IPS-11a (cell line): ENCODE results near the gene DERL2.

Source experiments
- H3K4me3 ChIP-seq: one replicate; pipeline ENCODE4 v1.5.1; 2013; ENCODE audit warnings: low read depth, low read length, control low read depth

Gene DERL2

DNA sequence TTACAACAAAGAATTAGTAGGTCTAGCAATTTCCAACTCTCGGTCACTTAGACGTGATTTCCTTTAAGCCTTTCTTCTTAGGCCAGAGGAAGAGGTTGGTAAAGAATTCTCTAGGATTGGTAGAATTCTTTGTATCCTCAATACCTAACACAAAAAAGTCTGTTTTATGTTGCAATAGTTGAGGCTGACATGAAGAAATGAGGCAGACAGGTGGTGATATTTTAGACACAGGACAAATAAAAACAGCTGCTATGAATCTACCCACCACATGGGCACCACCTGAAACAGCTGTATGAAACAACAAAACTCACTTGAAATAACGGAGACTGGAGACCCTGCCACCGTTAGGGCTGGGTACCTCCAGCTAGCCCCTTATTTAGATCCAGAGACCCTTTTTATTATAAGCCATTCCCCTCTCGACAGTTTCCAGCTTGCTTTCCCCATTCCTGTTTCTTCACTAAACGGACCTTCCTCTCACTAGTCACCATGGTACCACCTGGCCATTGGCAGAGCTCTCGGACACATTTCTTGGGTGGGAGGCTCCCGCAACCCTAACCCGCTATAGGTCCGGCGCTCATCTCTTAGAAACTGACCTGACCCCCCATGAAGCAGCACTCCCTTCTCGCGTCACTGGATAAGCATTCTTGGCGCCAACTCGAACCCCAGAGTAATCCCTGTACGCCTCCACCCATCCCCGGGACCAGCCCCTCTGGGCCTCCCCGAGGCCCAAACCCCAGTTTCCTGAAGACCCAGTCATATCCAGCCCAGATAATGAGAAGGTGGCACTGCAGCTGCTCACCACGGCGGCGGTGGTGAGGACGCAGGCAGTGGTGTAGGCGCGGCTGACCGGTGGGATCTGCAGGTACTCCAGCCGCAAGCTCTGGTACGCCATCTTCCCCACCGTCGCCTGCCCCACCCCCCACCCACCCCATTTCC lies at the start of gene DERL2:
TSS of gene DERL2 (minus strand) at position 909 of the 936 bp plus-strand sequence. CDS start at position 892, 17 bp downstream.
- H3K4me3 ChIP-seq: peak within 1 kb of the TSS; percentile 94

- no peak overlapping the region for H3K4me3 ChIP-seq
Observed at GRCh38 chr17:5535436-5535835, 49.5 kb upstream of the DERL2 start.

DNA sequence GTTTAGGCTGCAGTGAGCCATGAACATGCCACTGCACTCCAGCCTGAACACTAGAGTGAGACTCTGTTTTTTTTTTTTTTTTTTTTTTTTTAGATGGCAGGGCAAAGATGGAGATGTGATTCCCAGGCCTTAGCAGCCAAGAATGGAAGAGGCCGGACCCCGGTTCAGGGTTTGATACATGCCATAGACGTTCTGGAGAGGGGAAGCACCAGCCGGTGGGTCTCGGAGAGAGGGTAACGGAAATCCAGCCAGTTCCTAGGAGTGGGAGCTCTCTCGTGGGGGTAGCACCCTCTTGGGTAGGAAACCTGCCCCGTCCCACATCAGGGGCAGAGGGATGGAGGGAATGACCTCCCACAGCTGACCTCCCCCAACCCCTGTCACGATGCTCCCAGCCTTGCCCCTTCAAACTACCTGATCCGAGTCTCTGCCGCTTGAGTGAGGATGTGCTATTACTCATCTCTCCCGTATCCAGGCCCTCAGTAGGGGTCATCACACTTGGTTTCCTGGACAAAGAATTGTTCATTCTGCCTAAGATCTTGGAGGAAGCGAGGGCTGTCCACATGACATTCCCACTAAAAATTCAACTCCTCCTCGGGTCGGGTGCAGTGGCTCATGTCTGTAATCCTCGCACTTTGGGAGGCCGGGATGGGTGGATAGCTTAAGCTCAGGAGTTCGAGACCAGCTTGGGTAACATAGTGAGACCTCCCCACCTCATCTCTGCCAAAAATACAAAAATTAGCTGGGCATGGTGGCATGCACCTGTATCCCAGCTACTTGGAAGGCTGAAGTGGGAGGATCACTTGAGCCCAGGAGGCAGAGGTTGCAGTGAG lies 47.7 kb upstream of the DERL2 start:
- H3K4me3 ChIP-seq: no peak overlapping the region

DNA sequence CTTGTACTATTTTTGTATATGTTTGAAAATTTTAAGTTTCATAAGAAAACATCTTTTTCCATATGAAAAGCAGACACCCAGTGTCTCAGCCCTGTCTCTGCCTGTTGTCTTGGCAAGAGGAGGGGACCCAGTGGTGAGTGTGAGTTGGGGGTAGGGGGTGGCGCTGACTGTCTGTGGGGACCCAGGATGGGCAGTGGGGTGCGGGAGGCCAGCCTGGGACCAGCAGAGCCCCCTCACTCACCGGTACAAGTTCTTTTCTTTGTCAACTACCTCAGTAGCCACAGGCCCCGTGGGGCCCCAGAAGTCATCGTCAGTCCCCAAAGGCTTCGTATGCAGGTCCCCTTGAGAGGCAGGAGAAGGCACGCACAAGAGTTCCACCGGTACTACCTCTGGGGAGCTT lies 46.6 kb upstream of the DERL2 start:
- H3K4me3 ChIP-seq: no peak overlapping the region

GRCh38 chr17:5531085-5531418 lies 45.1 kb upstream of the DERL2 start:
- no peak overlapping the region for H3K4me3 ChIP-seq

- H3K4me3 ChIP-seq: no peak overlapping the region
Observed at GRCh38 chr17:5530265-5531084, 44.5 kb upstream of the DERL2 start.

DNA sequence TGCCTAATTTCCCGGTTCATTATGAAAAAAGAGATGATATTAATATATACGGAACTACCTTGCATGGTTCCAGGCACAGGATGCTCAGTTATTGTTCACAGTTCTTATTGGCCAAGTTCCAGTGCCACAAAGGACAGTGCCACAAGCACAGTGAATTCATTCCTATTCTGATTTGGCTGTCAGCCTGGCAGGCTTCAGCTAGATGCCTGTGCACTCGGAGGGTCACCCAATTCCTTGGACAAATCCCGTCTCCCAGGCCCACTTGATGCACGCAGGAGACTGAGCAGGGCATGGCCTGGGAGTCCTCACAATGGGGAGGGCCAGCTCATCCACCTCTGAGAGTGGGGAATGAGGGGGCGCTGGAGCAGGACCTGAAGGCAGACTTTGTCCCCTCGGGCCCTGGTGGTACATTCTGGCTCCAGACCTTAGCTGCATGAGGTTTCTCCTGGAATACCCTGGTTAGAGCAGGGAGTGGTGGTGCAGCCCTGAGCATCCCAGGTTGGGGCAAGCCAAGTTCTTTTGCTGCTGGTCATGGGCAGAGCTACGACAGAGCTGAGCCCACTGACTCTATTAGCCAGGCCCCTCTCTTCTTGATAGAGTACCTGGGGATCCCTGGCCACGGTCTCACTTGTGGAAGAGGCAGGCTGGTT lies 41.7 kb upstream of the DERL2 start:
- H3K4me3 ChIP-seq: no peak overlapping the region

DNA sequence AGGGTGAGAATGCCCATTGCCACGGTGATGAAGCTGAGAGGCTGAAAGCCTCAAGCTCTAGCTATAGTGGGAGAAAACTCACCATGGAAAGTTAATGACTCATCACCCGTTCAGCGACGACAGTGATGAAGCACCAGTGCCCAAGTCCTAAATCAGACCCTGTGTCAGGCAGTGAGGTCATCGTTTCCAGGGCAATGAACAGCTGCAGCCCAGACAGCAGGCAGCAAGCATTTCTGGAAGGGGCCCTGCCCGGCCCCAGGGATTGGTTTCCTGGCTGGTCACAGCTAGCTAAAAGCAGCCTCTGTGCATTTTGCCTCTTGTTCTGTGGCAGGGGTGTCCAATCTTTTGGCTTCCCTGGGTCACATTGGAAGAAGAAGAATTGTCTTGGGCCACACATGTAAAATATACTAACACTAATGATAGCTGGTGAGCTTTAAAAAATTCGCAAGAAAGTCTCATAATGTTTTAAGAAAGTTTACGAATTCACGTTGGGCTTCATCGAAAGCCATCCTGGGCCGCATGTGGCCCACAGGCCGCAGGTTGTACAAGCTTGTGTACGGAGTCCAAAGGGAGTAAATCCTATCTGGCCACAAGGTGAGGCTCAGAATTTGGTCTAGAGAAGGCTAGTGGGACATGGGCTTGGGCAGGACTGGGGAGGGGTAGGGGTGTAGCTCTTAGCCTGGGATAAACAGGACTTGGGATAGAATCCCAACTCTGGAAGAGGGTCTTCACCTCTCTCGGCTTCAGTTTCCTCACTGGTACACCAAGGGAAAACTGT lies 41.0 kb upstream of the DERL2 start:
- H3K4me3 ChIP-seq: no peak overlapping the region

DNA sequence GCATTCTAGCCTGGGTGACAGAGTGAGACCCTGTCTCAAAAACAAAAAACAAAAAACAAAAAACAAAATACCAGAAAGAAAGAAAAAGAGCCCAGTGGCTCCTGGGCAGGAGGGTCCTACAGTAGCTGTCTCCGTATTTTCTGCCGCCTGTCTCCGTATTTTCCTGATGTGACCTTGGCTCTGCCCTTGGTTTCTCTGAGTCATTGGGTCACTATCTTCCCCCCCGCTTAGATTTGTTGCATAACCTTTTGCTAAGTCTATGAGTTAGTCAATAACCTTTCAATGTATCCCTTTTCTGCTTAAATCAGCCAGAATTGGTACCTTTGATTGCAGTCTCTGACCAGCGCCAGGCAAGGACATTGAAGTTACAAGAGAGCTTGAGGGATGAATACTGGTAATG lies 37.3 kb upstream of the DERL2 start:
- H3K4me3 ChIP-seq: no peak overlapping the region

DNA sequence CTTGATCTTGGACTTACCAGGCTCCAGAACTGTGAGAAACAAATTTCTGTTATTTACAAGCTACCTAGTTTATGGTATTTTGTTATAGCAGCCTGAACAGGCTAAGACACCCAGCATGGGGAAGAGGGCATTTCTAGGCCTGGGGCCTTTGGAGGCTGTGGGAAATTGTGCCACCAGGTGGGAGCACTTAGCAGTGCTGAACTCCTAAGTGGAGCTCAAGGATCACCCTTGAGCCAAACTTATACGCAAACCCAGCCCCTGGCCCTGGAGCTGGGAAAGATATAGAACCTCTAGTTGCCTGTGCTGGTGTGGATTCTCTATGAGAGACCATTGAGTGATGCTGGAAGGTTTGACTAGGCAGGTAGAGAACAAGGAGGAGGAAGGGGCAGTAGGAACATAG lies 36.5 kb upstream of the DERL2 start:
- no peak overlapping the region for H3K4me3 ChIP-seq

GRCh38 chr17:5516060-5516792 lies 30.2 kb upstream of the DERL2 start:
- H3K4me3 ChIP-seq: no peak overlapping the region

DNA sequence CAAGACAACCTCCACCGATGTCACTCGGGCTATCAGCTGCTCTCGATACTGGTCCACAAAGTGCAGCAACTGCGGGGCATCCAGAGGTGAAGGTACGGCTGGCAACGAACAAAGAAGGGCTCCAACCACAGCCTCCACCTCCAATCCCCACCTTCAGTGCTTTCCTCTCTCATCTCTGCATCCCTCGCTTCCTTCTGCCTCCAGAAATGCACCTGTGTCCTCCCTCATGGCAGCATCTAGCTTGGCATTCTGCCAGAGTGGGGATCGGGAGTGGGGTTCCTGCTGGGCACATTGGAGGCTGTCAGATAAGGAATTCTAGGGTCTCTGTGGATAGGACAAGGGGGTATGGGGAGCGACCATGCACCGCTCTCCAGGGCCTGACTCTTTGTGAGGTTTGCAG lies 29.0 kb upstream of the DERL2 start:
- no peak overlapping the region for H3K4me3 ChIP-seq

- H3K4me3 ChIP-seq: no peak overlapping the region
Observed at GRCh38 chr17:5513628-5514027, 27.6 kb upstream of the DERL2 start.

DNA sequence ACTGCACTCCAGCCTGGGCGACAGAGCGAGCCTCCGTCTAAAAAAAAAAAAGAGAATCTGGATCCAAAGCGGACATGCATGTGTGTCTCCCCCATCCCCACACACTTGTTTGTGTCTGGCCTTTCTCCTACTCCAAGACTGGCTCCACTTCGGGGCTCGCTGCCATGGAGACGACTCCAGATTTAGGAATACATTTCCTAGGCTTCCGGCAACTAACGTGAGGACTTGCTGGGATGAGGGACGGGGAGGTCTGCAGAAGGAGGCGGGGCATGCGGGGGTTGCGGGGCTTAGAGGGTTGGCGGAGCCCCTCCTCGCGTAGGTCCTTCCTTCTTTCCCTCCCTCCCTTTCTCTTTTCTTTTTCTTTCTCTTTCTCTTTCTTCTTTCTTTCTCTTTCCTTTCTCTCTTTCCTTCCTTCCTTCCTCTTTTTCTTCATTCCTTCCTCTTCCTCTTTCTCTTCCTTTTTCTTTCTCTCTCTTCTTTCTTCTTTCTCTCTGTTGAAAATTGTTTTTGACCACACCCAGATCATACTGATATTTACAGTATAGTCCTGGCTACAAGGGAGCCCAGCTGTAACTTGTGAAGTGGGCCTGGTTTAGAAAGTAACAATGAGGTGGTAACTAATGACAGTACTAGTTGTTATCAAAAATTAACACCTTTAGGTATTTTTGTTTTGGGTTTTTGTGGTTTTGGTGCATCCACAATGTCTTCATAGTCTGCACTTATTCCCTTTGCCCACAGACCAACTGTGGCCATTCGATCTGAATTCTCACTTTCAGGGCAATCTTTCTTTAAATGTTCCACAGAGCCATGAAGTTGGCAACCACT lies 25.6 kb upstream of the DERL2 start:
- H3K4me3 ChIP-seq: no peak overlapping the region

GRCh38 chr17:5510771-5511170 lies 24.8 kb upstream of the DERL2 start:
- H3K4me3 ChIP-seq: no peak overlapping the region

GRCh38 chr17:5509482-5509881 lies 23.5 kb upstream of the DERL2 start:
- H3K4me3 ChIP-seq: no peak overlapping the region

- no peak overlapping the region for H3K4me3 ChIP-seq
Observed at GRCh38 chr17:5508810-5509209, 22.8 kb upstream of the DERL2 start.

DNA sequence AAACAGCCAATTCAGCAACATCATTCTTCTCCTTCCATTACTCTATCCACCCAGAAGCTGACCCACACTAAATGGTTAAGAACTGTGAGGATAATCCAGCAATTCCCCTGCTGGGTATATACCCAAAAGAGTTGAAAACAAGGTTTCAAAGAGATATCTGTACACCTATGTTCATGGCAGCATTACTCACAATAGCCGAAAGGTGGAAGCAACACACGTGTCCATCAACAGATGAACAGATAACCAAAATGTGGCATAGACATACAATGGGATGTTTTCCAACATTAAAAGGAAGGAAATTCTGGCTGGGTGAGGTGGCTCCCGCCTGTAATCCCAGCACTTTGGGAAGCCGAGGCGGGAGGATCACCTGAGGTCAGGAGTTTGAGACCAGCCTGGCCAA lies 20.3 kb upstream of the DERL2 start:
- no peak overlapping the region for H3K4me3 ChIP-seq
